Panc1 (cell line): ENCODE results near the gene RHOT2. TPM values are rescaled to one million over a fixed set of nuclear protein-coding genes. Genes with fewer than 3 reads are reported as not detected.

ENCODE experiments used
- ATAC-seq: fragments of 200-7000 bp; cut with Tn5 transposase; 2 replicates; pipeline ENCODE4 v1.9.1; 2020; ENCODE audit warnings: mild to moderate bottlenecking, moderate library complexity
- BruUV-seq: library from RNA; stranded (reverse); fragments of 400-500 nt; replicated peaks from 2 replicates; lab custom pipeline; 2021; lab: Mats Ljungman, UMichigan
- CTCF ChIA-PET: fragments of 300-600 bp; sonication (Branson Sonifier 250); formaldehyde crosslinking; loops from one replicate; lab custom pipeline; 2022; ENCODE audit warnings: antibody characterized with exemption; lab: Charles Lee
- POLR2A ChIA-PET: fragments of 300-600 bp; sonication (Branson Sonifier 250); formaldehyde crosslinking; loops from one replicate; lab custom pipeline; 2022; ENCODE audit warnings: antibody characterized with exemption; lab: Charles Lee
- DNase-seq: peaks from one replicate; pipeline ENCODE4 v3.0.0-alpha.2; 2010; ENCODE audit warnings: low read depth, low spot score
- H3K27ac ChIP-seq: 2 replicates; pipeline ENCODE4 v1.5.1; 2011; ENCODE audit warnings: mild to moderate bottlenecking, low read length, inconsistent platforms
- H3K27me3 ChIP-seq: fragments of 200-500 bp; sonication (Bioruptor generic); 2 replicates; pipeline ENCODE4 v1.6.0; 2014; ENCODE audit warnings: low read length, inconsistent platforms; ENCODE audit not compliant: control insufficient read depth, insufficient read depth
- H3K36me3 ChIP-seq: fragments of 200-500 bp; sonication (Bioruptor generic); 2 replicates; pipeline ENCODE4 v1.5.1; 2014; ENCODE audit warnings: inconsistent platforms, mild to moderate bottlenecking, low read length, moderate library complexity; ENCODE audit not compliant: control insufficient read depth, insufficient read depth
- H3K4me1 ChIP-seq: 2 replicates; pipeline ENCODE4 v1.5.1; 2011; ENCODE audit warnings: inconsistent platforms, mild to moderate bottlenecking, low read length, moderate library complexity; ENCODE audit not compliant: control insufficient read depth, insufficient read depth
- H3K4me3 ChIP-seq, 2 experiments: 2 replicates each; pipeline ENCODE4 v1.5.1; 2011 to 2012; ENCODE audit warnings: low read depth in 2 of 2, low read length in 2 of 2, mild to moderate bottlenecking in 2 of 2, inconsistent platforms in 1 of 2, moderate library complexity in 1 of 2
- H3K9me3 ChIP-seq: fragments of 200-500 bp; sonication (Bioruptor generic); 2 replicates; pipeline ENCODE4 v1.5.1; 2014; ENCODE audit warnings: low read depth, mild to moderate bottlenecking, inconsistent platforms, low read length, moderate library complexity; ENCODE audit not compliant: control insufficient read depth, insufficient read depth
- CTCF ChIP-seq: fragments of 450-650 bp; IDR thresholded peaks from 2 replicates; pipeline ENCODE4 v1.5.1; 2017; ENCODE audit warnings: mild to moderate bottlenecking
- POLR2AphosphoS5 ChIP-seq: IDR thresholded peaks from 2 replicates; pipeline ENCODE4 v1.6.1; 2012; ENCODE audit warnings: mild to moderate bottlenecking, low read depth, low read length, moderate library complexity
- REST ChIP-seq, 2 experiments: IDR thresholded peaks; 2 replicates each; pipeline ENCODE4 v1.6.1; 2011 to 2012; ENCODE audit warnings: low read depth in 2 of 2, control low read depth in 1 of 2, low read length in 1 of 2, mild to moderate bottlenecking in 1 of 2, moderate library complexity in 1 of 2; ENCODE audit not compliant: insufficient read depth in 1 of 2
- SIN3A ChIP-seq: IDR thresholded peaks from 2 replicates; pipeline ENCODE4 v1.6.1; 2012; ENCODE audit warnings: low read depth, mild to moderate bottlenecking, low read length, moderate library complexity, borderline replicate concordance; ENCODE audit not compliant: insufficient read depth
- TCF7L2 ChIP-seq: IDR thresholded peaks from 2 replicates; pipeline ENCODE4 v1.6.1; 2011; ENCODE audit warnings: mild to moderate bottlenecking, low read depth, low read length, inconsistent platforms
- in situ Hi-C: cut with HindIII; loops from 2 replicates; pipeline ENCODE4 v1.10.0; 2016; ENCODE audit warnings: low sequenced_read_pairs, low pct_unique_long_range_greater_than_20kb
- intact Hi-C: fragments of 100-400 bp; cut with micrococcal nuclease; formaldehyde crosslinking; loops from one replicate; pipeline ENCODE4 v1.10.0; 2022; ENCODE audit not compliant: unreplicated experiment
- total RNA-seq: library from RNA; stranded (reverse); gene quantifications from one replicate; pipeline ENCODE4 v1.2.1, GENCODE V29; 2021; ENCODE audit not compliant: unreplicated experiment

Gene RHOT2
- total RNA-seq, 1 experiment from 2014 or later, result 195 TPM

GRCh38 chr16:638836-639235 lies 29.1 kb upstream of the RHOT2 start:
- peak overlapping the region; percentile 18 for H3K27ac ChIP-seq
- no peaks in the 10 kb centered on the region for H3K27me3 ChIP-seq
- no peak for TF ChIP-seq REST (IDR thresholded peaks at IDR 0.05; ENCODE audit: insufficient read depth in 1 of 2, low read depth in 2 of 2, low read length in 1 of 2)
- no peak for TF ChIP-seq SIN3A
- no peak for TF ChIP-seq TCF7L2
- no peak for TF ChIP-seq POLR2AphosphoS5
- intact Hi-C loops (no loop called here), in situ Hi-C loops (no loop called here)
- BruUV-seq, result no TSS peak
- ATAC-seq (no peak), DNase-seq (no peak)
- H3K36me3 ChIP-seq, result no peaks in the 10 kb centered on the region
- peaks cover 37% of the 10 kb centered on the region for H3K4me1 ChIP-seq
- ChIA-PET CTCF (no interaction called here), POLR2A (no interaction called here)
- H3K4me3 ChIP-seq, result no peak overlapping the region
- no peaks in the 10 kb centered on the region for H3K9me3 ChIP-seq

GRCh38 chr16:640614-641013 lies 27.3 kb upstream of the RHOT2 start:
- in situ Hi-C loops (no loop called here), intact Hi-C loops (no loop called here)
- ChIA-PET CTCF (no interaction called here), POLR2A (no interaction called here)
- no peaks in the 10 kb centered on the region for H3K36me3 ChIP-seq
- DNase-seq (no peak), ATAC-seq (no peak)
- TF ChIP-seq REST (IDR thresholded peaks at IDR 0.05; ENCODE audit: insufficient read depth in 1 of 2, low read depth in 2 of 2, low read length in 1 of 2) (no peak), TCF7L2 (no peak), CTCF (no peak), SIN3A (no peak), POLR2AphosphoS5 (no peak)
- no TSS peak for BruUV-seq
- H3K4me1 ChIP-seq, result peaks cover 44% of the 10 kb centered on the region
- no peaks in the 10 kb centered on the region for H3K27me3 ChIP-seq
- H3K27ac ChIP-seq, result peak overlapping the region; percentile 66
- H3K9me3 ChIP-seq, result no peaks in the 10 kb centered on the region
- H3K4me3 ChIP-seq, result peak overlapping the region in 1 of 2 experiments; percentile 64; a peak in 3 of 4 replicates
